Activated CD4-positive, alpha-beta T cell treated with anti-CD3 and anti-CD28 coated beads, Interleukin-2, amount 50 U/mL, for 16 hours (primary cell): ENCODE data around the gene SLC15A1.

Experiments
- DNase-seq: peaks from one replicate; pipeline ENCODE4 v3.0.0-alpha.2; 2020

SLC15A1 gene

GRCh38 chr13:98749501-98749900 lies 3.0 kb downstream of the SLC15A1 start:
- DNase-seq, result no peak

DNA sequence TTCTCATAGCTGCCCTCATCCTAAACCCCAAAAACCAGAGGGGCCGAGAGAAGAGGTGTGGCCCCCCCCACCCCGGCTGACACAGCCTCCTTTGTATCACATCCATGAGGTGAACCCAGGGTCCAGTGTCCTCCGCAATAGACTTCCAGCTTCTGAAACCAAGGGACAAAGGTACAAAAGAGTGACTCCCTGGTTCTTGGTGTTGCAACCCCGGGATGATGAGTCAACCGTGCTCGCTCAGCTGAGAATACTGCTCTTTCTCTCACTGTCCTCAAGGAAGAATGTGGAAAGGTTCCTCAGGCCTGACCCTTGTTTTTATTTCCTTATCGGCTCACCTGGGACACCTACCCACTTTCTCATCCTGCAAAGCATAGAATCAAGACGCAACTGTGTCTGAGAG lies 5.5 kb downstream of the SLC15A1 start:
- DNase-seq, result no peak

- no peak for DNase-seq
Observed at GRCh38 chr13:98743377-98743776, 9.1 kb downstream of the SLC15A1 start.

DNA sequence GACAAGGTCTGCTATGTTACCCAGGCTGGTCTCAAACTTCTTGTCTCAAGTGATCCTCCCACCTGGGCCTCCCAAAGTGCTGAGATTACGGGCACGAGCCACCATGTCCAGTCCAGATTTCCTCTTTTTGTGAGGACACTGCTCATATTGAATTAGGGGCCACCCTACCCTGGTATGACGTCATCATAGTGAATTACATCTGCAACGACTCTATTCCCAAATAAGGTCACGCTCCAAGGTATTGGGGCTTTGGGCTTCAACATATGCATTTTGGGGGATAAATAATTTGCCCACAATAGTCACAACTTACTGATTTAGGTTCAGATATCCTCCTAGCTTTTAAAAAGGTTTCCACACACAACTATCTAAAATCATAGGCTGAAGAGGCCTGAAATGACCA lies 9.5 kb downstream of the SLC15A1 start:
- DNase-seq, result no peak

- DNase-seq, result no peak
Observed at GRCh38 chr13:98741741-98742435, 10.6 kb downstream of the SLC15A1 start.

- no peak for DNase-seq
Observed at GRCh38 chr13:98740131-98740530, 12.3 kb downstream of the SLC15A1 start.

DNA sequence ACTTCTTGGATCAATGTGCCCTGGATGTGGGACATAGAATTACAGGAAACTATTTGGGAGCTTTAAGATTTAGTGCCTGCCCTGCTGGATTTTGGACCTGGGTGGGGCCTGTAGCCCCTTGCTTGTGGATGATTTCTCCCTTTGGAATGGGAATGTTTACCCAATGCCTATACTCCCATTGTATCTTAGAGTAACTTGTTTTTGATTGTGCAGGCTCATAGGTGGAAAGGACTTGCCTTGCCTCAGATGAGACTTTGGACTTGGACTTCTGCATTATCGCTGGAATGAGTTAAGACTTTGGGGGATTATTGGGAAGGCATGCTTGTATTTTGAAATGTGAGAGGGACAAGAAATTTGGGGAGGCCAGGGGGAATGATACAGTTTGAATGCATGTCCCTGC lies 13.5 kb downstream of the SLC15A1 start:
- no peak for DNase-seq

- no peak for DNase-seq
Observed at GRCh38 chr13:98738213-98738612, 14.3 kb downstream of the SLC15A1 start.

DNA sequence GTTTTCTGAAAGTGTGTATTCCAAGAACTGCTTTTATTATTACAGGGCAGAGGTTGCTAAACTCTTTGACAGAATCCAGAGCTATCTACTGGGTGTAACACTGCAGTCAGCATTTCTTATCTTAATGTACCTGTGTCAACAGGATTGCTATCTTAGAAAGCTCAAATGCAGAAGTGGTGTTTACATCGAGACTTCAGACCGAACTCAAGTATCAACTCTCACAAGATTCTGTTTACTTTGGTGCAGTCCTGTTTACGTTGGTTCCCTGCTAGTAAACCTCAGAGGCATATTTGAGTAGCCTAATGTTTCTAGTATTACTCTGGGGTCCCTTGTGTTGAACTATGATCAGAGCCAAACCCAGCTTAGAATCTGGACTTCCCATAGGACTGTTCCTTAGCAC lies 20.5 kb downstream of the SLC15A1 start:
- no peak for DNase-seq

DNA sequence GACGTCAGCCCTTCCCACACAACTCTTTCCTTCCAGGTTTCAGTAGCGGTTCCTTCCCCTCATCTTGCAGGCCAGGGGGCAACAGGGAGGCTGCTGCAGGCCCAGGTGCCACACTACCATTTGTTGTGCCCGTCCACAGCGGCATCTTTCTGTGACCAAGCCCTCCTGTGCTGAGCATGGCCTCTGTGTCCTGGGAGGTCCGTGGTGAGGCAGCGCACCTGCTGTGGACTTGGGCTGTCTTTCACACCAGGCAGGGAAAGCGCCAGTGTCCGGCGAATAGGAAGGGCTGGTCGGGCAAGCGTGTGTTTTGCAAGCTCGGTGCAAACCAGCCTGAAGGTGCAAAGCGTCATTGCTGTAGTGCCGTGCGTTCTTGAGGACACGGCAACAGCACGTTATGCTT lies 21.4 kb downstream of the SLC15A1 start:
- DNase-seq, result no peak

DNA sequence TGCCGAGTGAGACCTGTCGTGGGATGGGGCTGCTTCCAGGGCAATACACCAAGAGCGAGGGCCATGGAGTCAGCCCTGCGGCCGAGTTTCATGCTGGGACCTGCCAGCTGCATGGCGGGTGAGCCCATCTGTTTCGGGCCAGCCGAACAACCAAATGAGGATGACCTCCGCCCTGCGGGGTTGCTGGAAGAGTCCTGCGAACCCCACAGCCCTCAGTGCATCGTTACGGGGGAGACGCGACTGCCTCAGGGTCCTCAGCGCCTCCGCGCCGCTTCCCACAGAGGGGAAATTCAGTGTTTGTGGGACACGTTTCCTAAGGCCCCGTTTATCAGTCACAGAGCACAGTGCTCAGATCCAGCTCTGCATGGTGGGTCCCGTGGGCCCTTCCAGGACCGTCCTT lies 22.0 kb downstream of the SLC15A1 start:
- DNase-seq, result no peak

DNA sequence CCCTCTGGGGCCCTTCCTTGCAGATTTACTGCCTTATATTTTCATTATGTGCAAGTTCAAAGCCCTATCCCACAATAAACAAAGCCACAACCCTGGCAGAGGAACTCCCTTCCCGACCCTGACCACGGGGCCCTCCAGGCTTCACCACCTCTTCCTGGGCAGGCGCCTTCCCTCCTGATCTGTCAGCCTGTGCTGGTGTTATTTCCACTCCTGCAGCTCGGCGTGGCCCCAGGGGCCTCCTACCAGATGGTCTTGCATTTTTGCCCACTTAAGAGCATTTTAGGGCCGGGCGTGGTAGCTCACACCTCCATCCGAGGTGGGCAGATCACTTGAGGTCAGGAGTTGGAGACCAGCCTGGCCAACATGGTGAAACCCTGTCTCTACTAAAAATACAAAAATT lies 22.8 kb downstream of the SLC15A1 start:
- no peak for DNase-seq

DNA sequence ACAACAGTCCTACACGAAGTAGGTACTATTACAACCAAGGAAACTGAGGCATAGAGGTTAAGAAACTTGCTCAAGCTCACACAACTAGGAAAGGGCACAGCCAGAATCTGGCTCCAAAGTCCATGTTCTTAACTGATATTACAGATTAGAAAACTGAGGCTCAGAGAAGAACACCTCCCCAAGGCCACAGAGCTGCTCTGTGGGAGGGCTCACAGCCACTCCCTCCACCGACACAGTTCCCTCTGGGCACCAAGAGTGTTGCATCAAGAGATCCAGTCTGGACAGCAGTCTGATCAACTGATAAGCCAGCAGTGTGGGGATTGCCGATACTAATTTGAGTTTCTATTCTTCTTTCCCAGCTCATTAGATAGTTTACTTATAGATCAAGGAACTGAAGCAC lies 29.5 kb downstream of the SLC15A1 start:
- no peak for DNase-seq

DNA sequence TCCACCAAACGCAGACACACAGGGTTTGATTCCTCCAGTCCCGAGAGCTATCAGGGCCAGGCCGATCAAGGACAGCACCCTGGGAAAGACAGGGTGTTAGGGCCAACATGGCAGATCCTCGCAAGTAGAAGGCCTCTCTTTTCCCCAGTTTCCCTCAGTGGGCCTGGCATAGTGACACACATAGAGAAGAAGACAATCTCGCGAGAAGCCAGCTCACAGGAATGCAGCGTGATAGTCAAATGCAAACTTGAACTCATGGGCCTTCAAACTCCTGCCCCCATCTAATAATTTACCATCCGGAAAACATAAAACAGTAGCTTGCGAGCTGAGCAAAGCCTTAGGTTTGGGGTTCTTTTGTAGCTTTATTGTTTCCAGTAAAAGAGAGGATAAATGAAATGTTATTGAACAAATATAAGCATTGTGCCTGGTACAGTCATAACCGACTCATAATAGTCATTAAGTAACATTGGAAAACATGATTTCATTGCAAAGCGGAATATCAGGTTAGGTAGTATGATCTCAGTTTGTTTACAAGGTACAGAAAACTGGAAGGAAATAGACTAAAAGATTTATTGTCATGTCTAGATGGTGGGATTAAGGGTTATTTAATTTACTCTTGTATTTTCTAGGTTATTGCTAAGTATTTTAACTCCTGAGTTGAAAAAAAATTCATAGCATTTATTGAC lies 30.5 kb downstream of the SLC15A1 start:
- DNase-seq, result no peak

DNA sequence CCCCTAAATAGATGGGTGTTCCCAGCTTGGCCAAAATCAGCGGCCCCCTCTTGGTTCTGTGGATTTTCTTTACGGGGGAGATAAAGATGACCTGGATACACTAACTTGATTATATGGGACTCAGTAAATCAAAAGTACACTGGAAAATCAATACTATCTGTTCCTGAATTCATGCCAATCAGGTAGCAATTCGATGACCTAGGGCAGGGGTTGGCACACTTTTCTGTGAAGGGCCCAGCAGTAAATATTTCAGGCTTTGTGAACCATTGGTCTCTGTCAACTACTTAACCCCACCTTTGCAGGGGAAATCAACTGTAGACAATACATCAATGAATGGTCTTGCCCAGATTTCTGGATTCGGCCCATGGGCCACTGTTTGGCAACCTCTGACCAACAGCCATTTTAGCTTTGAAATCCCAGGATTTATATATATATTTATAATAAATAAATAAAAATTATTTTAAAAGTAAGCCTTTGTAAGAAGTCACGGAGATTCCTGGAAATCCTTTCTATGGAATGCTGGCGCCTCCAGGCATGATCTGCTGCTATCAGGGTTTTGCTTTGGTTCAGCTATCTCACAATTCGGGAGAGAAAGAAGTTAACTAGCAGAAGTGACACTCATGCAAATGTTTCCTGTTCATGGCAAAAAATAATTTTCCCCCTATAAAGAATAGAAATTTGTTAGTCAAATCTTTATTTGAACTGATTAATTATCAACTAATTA lies 32.8 kb downstream of the SLC15A1 start:
- no peak for DNase-seq

DNA sequence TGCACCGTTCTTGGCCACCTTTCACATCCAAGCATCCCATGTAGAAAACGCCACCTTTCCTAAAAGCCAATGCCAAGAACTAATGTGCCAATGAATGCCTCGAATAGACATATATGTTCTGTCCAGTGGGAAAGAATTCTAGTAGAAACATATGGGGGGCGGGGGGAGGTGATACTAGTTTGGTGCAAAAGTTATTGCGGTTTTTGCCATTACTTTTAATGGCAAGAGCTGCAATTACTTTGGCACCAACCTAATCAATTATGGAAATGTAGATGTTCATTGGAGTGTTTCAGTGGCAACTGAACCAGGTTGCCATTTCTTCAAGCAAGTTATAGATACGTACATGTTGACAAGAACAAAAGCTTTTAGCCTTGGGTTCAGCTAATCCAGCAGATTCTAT lies 34.6 kb downstream of the SLC15A1 start:
- DNase-seq, result no peak

GRCh38 chr13:98717256-98717655 lies 35.2 kb downstream of the SLC15A1 start:
- DNase-seq, result no peak

- DNase-seq, result no peak
Observed at GRCh38 chr13:98710521-98710920, 42.0 kb downstream of the SLC15A1 start.

GRCh38 chr13:98707281-98707999 lies 45.0 kb downstream of the SLC15A1 start:
- DNase-seq, result no peak

DNA sequence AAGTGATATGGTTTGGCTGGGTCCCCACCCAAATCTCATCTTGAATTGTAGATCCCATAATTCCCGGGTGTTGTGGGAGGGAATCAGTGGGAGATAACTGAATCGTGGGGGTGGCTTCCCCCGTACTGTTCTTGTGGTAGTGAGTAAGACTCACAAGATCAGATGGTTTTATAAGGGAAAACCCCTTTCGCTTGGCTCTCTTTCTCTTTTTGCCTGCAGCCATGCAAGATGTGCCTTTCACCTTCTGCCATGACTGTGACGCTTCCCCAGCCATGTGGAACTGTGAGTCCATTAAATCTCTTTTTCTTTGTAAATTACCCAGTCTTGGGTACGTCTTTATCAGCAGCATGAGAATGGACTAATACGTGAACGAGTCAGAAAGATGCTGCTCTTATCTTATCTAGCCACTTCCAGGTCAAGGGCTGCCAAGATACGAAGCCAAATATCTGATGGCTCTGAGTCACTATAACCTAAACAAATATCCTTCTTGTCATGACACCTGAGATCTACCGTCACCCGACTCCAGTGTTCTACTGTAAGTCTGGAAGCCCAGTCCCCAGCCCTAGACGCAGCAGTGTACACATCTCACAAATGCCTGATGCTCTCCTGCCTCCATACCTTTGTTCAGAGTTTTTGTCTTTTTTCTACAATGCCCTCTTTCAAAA lies 45.9 kb downstream of the SLC15A1 start:
- DNase-seq, result no peak

- DNase-seq, result no peak
Observed at GRCh38 chr13:98697791-98698190, 54.7 kb downstream of the SLC15A1 start.

GRCh38 chr13:98693756-98694155 lies 58.7 kb downstream of the SLC15A1 start:
- no peak for DNase-seq

DNA sequence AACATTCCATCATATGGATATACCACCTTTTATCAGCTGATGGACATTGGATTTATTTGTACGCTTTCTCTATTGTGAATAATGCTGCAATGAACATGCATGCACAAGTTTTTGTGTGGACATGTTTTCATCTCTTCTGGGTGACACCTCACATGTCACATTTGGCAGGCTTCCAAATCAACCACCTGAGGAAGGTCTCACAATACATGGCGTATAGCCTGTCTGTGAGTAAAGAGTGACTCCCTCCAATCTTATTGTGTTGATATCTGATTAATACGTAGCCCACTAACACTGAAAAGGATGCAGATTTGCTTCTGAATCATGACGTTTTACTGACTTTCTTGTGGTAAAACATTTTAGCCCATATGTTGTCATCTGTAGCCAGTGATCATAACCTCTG lies 61.1 kb downstream of the SLC15A1 start:
- DNase-seq, result no peak
